GM23248 (cell line): ENCODE results near the gene ARHGAP8. TPM values are rescaled to one million over a fixed set of nuclear protein-coding genes. Genes with fewer than 3 reads are reported as not detected.

Experiments used
- DNase-seq: peaks from one replicate; pipeline ENCODE4 v3.0.0-alpha.2; 2015
- H2AFZ ChIP-seq: fragments of 200-600 bp; sonication (generic); 2 replicates; pipeline ENCODE4 v1.6.1; 2016; ENCODE audit warnings: antibody characterized with exemption
- H3F3A ChIP-seq: fragments of 200-600 bp; sonication (generic); 2 replicates; pipeline ENCODE4 v1.6.1; 2016; ENCODE audit warnings: mild to moderate bottlenecking, antibody characterized with exemption, mixed run types; ENCODE audit not compliant: insufficient read depth
- H3K27ac ChIP-seq: fragments of 200-600 bp; sonication (generic); 2 replicates; pipeline ENCODE4 v1.5.1; 2016; ENCODE audit warnings: mild to moderate bottlenecking
- H3K27me3 ChIP-seq: fragments of 200-600 bp; sonication (generic); replicated peaks from 2 replicates; pipeline ENCODE4 v1.6.1; 2016; ENCODE audit warnings: mild to moderate bottlenecking; ENCODE audit not compliant: insufficient read depth
- H3K36me3 ChIP-seq: fragments of 200-600 bp; sonication (generic); 2 replicates; pipeline ENCODE4 v1.6.1; 2016; ENCODE audit warnings: low read depth, mild to moderate bottlenecking
- H3K4me1 ChIP-seq: fragments of 200-600 bp; sonication (generic); 2 replicates; pipeline ENCODE4 v1.6.1; 2016; ENCODE audit warnings: mild to moderate bottlenecking; ENCODE audit not compliant: insufficient read depth
- H3K4me2 ChIP-seq: fragments of 200-600 bp; sonication (generic); one replicate; pipeline ENCODE4 v1.6.1; 2016; ENCODE audit warnings: mild to moderate bottlenecking; ENCODE audit not compliant: unreplicated experiment
- H3K4me3 ChIP-seq: fragments of 200-600 bp; sonication (generic); 2 replicates; pipeline ENCODE4 v1.5.1; 2016; ENCODE audit warnings: mild to moderate bottlenecking
- H3K79me2 ChIP-seq: fragments of 200-600 bp; sonication (generic); 2 replicates; pipeline ENCODE4 v1.6.1; 2016; ENCODE audit warnings: mild to moderate bottlenecking; ENCODE audit not compliant: insufficient read depth
- H3K9ac ChIP-seq: fragments of 200-600 bp; sonication (generic); 2 replicates; pipeline ENCODE4 v1.6.1; 2016; ENCODE audit warnings: mild to moderate bottlenecking
- H3K9me2 ChIP-seq: fragments of 200-600 bp; sonication (generic); 2 replicates; pipeline ENCODE4 v1.6.1; 2016; ENCODE audit warnings: mixed run types, mild to moderate bottlenecking, moderate library complexity; ENCODE audit not compliant: insufficient read depth
- H3K9me3 ChIP-seq: fragments of 200-600 bp; sonication (generic); one replicate; pipeline ENCODE4 v1.6.1; 2017; ENCODE audit warnings: low read depth
- H4K20me1 ChIP-seq: fragments of 200-600 bp; sonication (generic); 2 replicates; pipeline ENCODE4 v1.6.0; 2016; ENCODE audit not compliant: insufficient read depth
- EZH2 ChIP-seq: fragments of 200-600 bp; sonication (generic); IDR thresholded peaks from 2 replicates; pipeline ENCODE4 v1.6.1; 2018; ENCODE audit warnings: antibody characterized with exemption, mild to moderate bottlenecking; ENCODE audit not compliant: insufficient read depth, poor library complexity, severe bottlenecking
- EZH2phosphoT487 ChIP-seq: fragments of 200-600 bp; sonication (generic); IDR thresholded peaks from 2 replicates; pipeline ENCODE4 v1.6.1; 2018; ENCODE audit warnings: antibody characterized with exemption, moderate library complexity, mild to moderate bottlenecking, low read depth; ENCODE audit not compliant: insufficient read depth
- WGBS, 2 experiments: methylation state at CpG; one replicate each; pipeline ENCODE4 v1.1.6; 2015 to 2017; ENCODE audit warnings: low lambda C conversion rate in 2 of 2, low coverage in 1 of 2; ENCODE audit errors: missing lambda C conversion rate in 2 of 2; 5-methylcytosine and 5-hydroxymethylcytosine counted together
- in situ Hi-C: fragments of 300-500 bp; cut with MboI; formaldehyde crosslinking; loops from 2 replicates; pipeline ENCODE4 v1.15.0; 2020
- polyA plus RNA-seq: library from polyadenylated mRNA; unstranded; fragments of >200 nt; fragmentation: Nextera tagmentation; extraction: Ambion mirVana; gene quantifications from 2 replicates; pipeline ENCODE4 v1.2.1, GENCODE V29; 2016
- total RNA-seq: library from RNA; depleted of rRNA; stranded (reverse); fragments of >200 nt; shearing (Covaris generic); gene quantifications from 2 replicates; pipeline ENCODE4 v1.2.3, GENCODE V29; 2014

The ARHGAP8 gene
- total and polyA plus RNA-seq, 2 experiments from 2014 or later: 0.54 TPM; not detected in 1

GRCh38 chr22:44884968-44885805 is 132.8 kb downstream of the ARHGAP8 start:
- no peak for TF ChIP-seq EZH2
- TF ChIP-seq EZH2phosphoT487: no peak
- Histone ChIP-seq H3K9me3 (no peaks in the 10 kb centered on the region), H3K4me2 (no peak overlapping the region), H3K4me1 (no peaks in the 10 kb centered on the region), H3K27ac (no peak overlapping the region), H3K79me2 (no peaks in the 10 kb centered on the region), H2AFZ (no peak overlapping the region), H3K36me3 (no peaks in the 10 kb centered on the region), H3K4me3 (no peak overlapping the region), H4K20me1 (no peaks in the 10 kb centered on the region), H3K9ac (no peak overlapping the region), H3F3A (no peaks in the 10 kb centered on the region), H3K27me3 (no peaks in the 10 kb centered on the region; the same call in 1 of the 2 replicates), H3K9me2 (no peaks in the 10 kb centered on the region)
- in situ Hi-C loops: no loop called here
- no peak for DNase-seq
- WGBS, 2 experiments: 68 to 69% methylated on average over 18 of the region's 18 CpGs

DNA sequence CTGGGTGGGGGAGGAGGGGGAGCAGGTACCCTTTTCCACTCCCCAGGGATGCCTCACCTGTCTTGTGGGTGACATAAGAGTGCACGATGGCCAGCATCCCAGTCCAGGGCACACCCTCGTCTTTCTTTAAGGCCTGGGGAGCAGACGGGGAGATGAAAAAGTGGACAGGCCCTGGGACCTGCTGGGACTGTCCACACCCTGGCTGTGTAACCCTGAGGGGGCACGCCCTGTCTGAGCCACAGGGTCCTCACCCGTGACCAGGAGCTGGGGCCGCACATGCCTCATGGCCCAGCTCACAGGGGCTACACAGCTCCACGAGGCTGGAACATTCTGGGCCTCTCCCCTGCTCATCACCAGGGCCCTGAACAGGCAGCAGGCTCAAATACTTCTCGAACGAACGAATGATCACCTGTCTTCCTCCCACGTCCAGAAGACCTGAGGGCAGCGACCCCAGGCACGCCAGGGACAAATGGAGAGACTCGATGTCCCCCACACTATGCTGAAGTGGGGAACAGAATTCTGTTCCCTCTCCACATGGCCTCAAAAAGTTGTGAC is 133.5 kb downstream of the ARHGAP8 start:
- TF ChIP-seq EZH2 (no peak), EZH2phosphoT487 (no peak)
- no peak for DNase-seq
- H3K36me3 ChIP-seq: no peaks in the 10 kb centered on the region
- no peak overlapping the region for H3K4me2 ChIP-seq
- H3K27ac ChIP-seq: no peak overlapping the region
- 53 to 61% methylated on average over 14 of the region's 14 CpGs for WGBS, 2 experiments
- H3K27me3 ChIP-seq: no peaks in the 10 kb centered on the region; the same call in 1 of the 2 replicates
- no peak overlapping the region for H3K4me3 ChIP-seq
- H3K9me2 ChIP-seq: no peaks in the 10 kb centered on the region
- H2AFZ ChIP-seq: no peak overlapping the region
- H3K79me2 ChIP-seq: no peaks in the 10 kb centered on the region
- H4K20me1 ChIP-seq: no peaks in the 10 kb centered on the region
- H3F3A ChIP-seq: no peaks in the 10 kb centered on the region
- no peak overlapping the region for H3K9ac ChIP-seq
- in situ Hi-C loops: no loop called here
- no peaks in the 10 kb centered on the region for H3K4me1 ChIP-seq
- H3K9me3 ChIP-seq: no peaks in the 10 kb centered on the region

- WGBS, 2 experiments: 71 to 72% methylated on average over 15 to 16 of the region's 16 CpGs
- no peak for TF ChIP-seq EZH2
- TF ChIP-seq EZH2phosphoT487: no peak
- Histone ChIP-seq H3K79me2 (no peaks in the 10 kb centered on the region), H3K9ac (no peak overlapping the region), H3K9me3 (no peaks in the 10 kb centered on the region), H3K9me2 (no peaks in the 10 kb centered on the region), H3K36me3 (no peaks in the 10 kb centered on the region), H3K4me3 (no peak overlapping the region), H2AFZ (no peak overlapping the region), H3K27me3 (peaks cover 3% of the 10 kb centered on the region; the same call in 1 of the 2 replicates), H3F3A (no peaks in the 10 kb centered on the region), H3K4me2 (no peak overlapping the region), H4K20me1 (no peaks in the 10 kb centered on the region), H3K4me1 (no peaks in the 10 kb centered on the region), H3K27ac (no peak overlapping the region)
- in situ Hi-C loops: no loop called here
- no peak for DNase-seq
These were observed 135.6 kb downstream of the ARHGAP8 start for GRCh38 chr22:44887941-44888366.

- no peaks in the 10 kb centered on the region for H3F3A ChIP-seq
- no peak overlapping the region for H3K4me3 ChIP-seq
- H2AFZ ChIP-seq: no peak overlapping the region
- H4K20me1 ChIP-seq: no peaks in the 10 kb centered on the region
- H3K9ac ChIP-seq: no peak overlapping the region
- H3K79me2 ChIP-seq: no peaks in the 10 kb centered on the region
- H3K27me3 ChIP-seq: peaks cover 3% of the 10 kb centered on the region; the same call in 1 of the 2 replicates
- no peaks in the 10 kb centered on the region for H3K9me2 ChIP-seq
- H3K27ac ChIP-seq: no peak overlapping the region
- H3K9me3 ChIP-seq: no peaks in the 10 kb centered on the region
- H3K4me2 ChIP-seq: no peak overlapping the region
- no peaks in the 10 kb centered on the region for H3K4me1 ChIP-seq
- DNase-seq: no peak
- TF ChIP-seq EZH2phosphoT487 (no peak), EZH2 (no peak)
- 57 to 62% methylated on average over 14 of the region's 14 CpGs for WGBS, 2 experiments
- H3K36me3 ChIP-seq: no peaks in the 10 kb centered on the region
- in situ Hi-C loops: no loop called here
These were observed 136.3 kb downstream of the ARHGAP8 start for GRCh38 chr22:44888491-44889254.
